GM23338 (cell line): Measurements from ENCODE around the gene NUPR1. TPM values are rescaled to one million over a fixed set of nuclear protein-coding genes. Genes with fewer than 3 reads are reported as not detected.

Experiments used
- ATAC-seq: fragments of 200-7000 bp; cut with Tn5 transposase; 3 replicates; pipeline ENCODE4 v1.9.1; 2020
- DNase-seq: peaks from one replicate; pipeline ENCODE4 v3.0.0-alpha.2; 2015; ENCODE audit warnings: low spot score
- H2AFZ ChIP-seq: fragments of 200-600 bp; sonication (generic); 2 replicates; pipeline ENCODE4 v1.8.0; 2016; ENCODE audit warnings: antibody characterized with exemption, mild to moderate bottlenecking, moderate library complexity
- H3F3A ChIP-seq: fragments of 200-600 bp; sonication (generic); replicated peaks from 2 replicates; pipeline ENCODE4 v1.8.0; 2017; ENCODE audit warnings: antibody characterized with exemption, mixed run types, low read depth
- H3K27ac ChIP-seq: fragments of 200-600 bp; sonication (generic); 2 replicates; pipeline ENCODE4 v1.6.1; 2016; ENCODE audit warnings: low read depth
- H3K27me3 ChIP-seq: fragments of 200-600 bp; sonication (generic); 2 replicates; pipeline ENCODE4 v1.8.0; 2016; ENCODE audit warnings: mild to moderate bottlenecking, mixed run types, moderate library complexity; ENCODE audit not compliant: insufficient read depth
- H3K36me3 ChIP-seq: fragments of 200-600 bp; sonication (generic); 2 replicates; pipeline ENCODE4 v1.8.0; 2016; ENCODE audit warnings: mild to moderate bottlenecking; ENCODE audit not compliant: insufficient read depth
- H3K4me1 ChIP-seq: fragments of 200-600 bp; sonication (generic); 2 replicates; pipeline ENCODE4 v1.8.0; 2016; ENCODE audit warnings: mild to moderate bottlenecking, moderate library complexity; ENCODE audit not compliant: insufficient read depth
- H3K4me2 ChIP-seq: fragments of 200-600 bp; sonication (generic); 2 replicates; pipeline ENCODE4 v1.7.1; 2017; ENCODE audit warnings: mixed run types
- H3K4me3 ChIP-seq: fragments of 200-600 bp; sonication (generic); 2 replicates; pipeline ENCODE4 v1.6.1; 2016; ENCODE audit warnings: mixed run types
- H3K79me2 ChIP-seq: fragments of 200-600 bp; sonication (generic); replicated peaks from 2 replicates; pipeline ENCODE4 v1.8.0; 2017; ENCODE audit warnings: mild to moderate bottlenecking; ENCODE audit not compliant: insufficient read depth
- H3K9me2 ChIP-seq: fragments of 200-600 bp; sonication (generic); 2 replicates; pipeline ENCODE4 v1.8.0; 2017; ENCODE audit not compliant: insufficient read depth
- H4K20me1 ChIP-seq: fragments of 200-600 bp; sonication (generic); replicated peaks from 2 replicates; pipeline ENCODE4 v1.8.0; 2017; ENCODE audit warnings: mild to moderate bottlenecking; ENCODE audit not compliant: insufficient read depth
- H3K27ac Mint-ChIP-seq: 2 replicates; pipeline ENCODE4 v1.8.0; 2020; ENCODE audit warnings: inconsistent platforms, mild to moderate bottlenecking, moderate library complexity, mixed read lengths
- H3K27me3 Mint-ChIP-seq: 3 replicates; pipeline ENCODE4 v1.8.0; 2022; ENCODE audit warnings: low read depth, mild to moderate bottlenecking, moderate library complexity, mixed read lengths, inconsistent platforms; ENCODE audit not compliant: insufficient read depth, poor library complexity
- H3K36me3 Mint-ChIP-seq: 3 replicates; pipeline ENCODE4 v1.8.0; 2021; ENCODE audit warnings: low read depth, mild to moderate bottlenecking, inconsistent platforms, moderate library complexity, mixed read lengths
- H3K4me1 Mint-ChIP-seq: 3 replicates; pipeline ENCODE4 v1.8.0; 2020; ENCODE audit warnings: mild to moderate bottlenecking, inconsistent platforms, mixed read lengths
- H3K4me3 Mint-ChIP-seq: 3 replicates; pipeline ENCODE4 v1.8.0; 2021; ENCODE audit warnings: moderate library complexity, mild to moderate bottlenecking, inconsistent platforms, mixed read lengths
- H3K9me3 Mint-ChIP-seq: 3 replicates; pipeline ENCODE4 v1.8.0; 2020; ENCODE audit warnings: moderate library complexity, mild to moderate bottlenecking, inconsistent platforms, mixed read lengths
- CREB1 ChIP-seq: fragments of 250-450 bp; sonication (Bioruptor Pico); IDR thresholded peaks from 2 replicates; pipeline ENCODE4 v1.5.0; 2020; ENCODE audit warnings: low read depth, mild to moderate bottlenecking, moderate library complexity
- CTCF ChIP-seq, 2 experiments: fragments of 200-600 bp in 1 of 2; sonication (generic) in 1 of 2; conservative IDR thresholded peaks; 2 replicates each; pipeline versions ENCODE4 v1.5.1 to v1.6.1; 2016 to 2017; ENCODE audit warnings: antibody characterized with exemption in 2 of 2, low read depth in 2 of 2, mild to moderate bottlenecking in 2 of 2, moderate library complexity in 1 of 2
- EZH2phosphoT487 ChIP-seq: fragments of 200-600 bp; sonication (generic); IDR thresholded peaks from one replicate; pipeline ENCODE4 v1.8.1; 2018; ENCODE audit warnings: antibody characterized with exemption; ENCODE audit not compliant: unreplicated experiment
- JUNB ChIP-seq: IDR thresholded peaks from one replicate; pipeline ENCODE4 v1.6.1; 2016; ENCODE audit warnings: antibody characterized with exemption; ENCODE audit not compliant: unreplicated experiment
- NANOG ChIP-seq: IDR thresholded peaks from 2 replicates; pipeline ENCODE4 v1.6.1; 2016; ENCODE audit warnings: antibody characterized with exemption, borderline replicate concordance
- POLR2AphosphoS5 ChIP-seq: IDR thresholded peaks from 2 replicates; pipeline ENCODE4 v1.6.1; 2016; ENCODE audit warnings: antibody characterized with exemption, low read depth
- REST ChIP-seq: IDR thresholded peaks from one replicate; pipeline ENCODE4 v1.6.1; 2018; ENCODE audit warnings: antibody characterized with exemption; ENCODE audit not compliant: unreplicated experiment
- ZNF114 ChIP-seq: fragments of 250-450 bp; sonication (Bioruptor Pico); IDR thresholded peaks from 2 replicates; pipeline ENCODE4 v1.5.0; 2020; ENCODE audit warnings: mild to moderate bottlenecking, moderate library complexity
- ZNF462 ChIP-seq: fragments of 250-450 bp; sonication (Bioruptor Pico); IDR thresholded peaks from 2 replicates; pipeline ENCODE4 v1.5.0; 2020; ENCODE audit warnings: mild to moderate bottlenecking, moderate library complexity
- polyA plus RNA-seq: library from polyadenylated mRNA; unstranded; fragments of >200 nt; fragmentation: Nextera tagmentation; extraction: Ambion mirVana; gene quantifications from 2 replicates; pipeline ENCODE4 v1.2.1, GENCODE V29; 2016
- total RNA-seq: library from RNA; depleted of rRNA; stranded (reverse); fragments of >200 nt; shearing (Covaris generic); gene quantifications from 2 replicates; pipeline ENCODE4 v1.2.3, GENCODE V29; 2014

NUPR1 gene
- total and polyA plus RNA-seq, 2 experiments from 2014 or later: 0.03 to 0.48 TPM

DNA sequence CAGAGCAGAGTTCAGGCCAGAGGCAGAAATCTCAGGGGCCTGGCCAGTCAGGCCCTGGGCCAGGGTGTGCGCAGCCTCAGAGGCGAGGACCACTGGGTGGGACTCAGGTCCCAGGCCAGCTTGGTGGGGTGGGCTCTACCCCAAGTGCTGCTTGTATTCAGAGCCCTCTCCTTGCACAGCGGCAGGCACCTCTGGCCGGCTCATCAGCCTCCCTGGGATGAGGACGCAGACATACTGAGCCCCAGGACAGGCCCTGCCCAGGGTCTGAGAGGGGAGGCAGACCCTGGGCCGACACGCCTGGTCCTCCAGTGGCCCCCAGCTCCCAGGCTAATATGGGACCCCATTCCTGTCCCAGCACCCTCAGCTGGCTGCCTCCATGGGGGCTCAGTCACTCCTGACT lies 24.5 kb downstream of the NUPR1 start:
- ATAC-seq: no peak
- Histone ChIP-seq H4K20me1 (no peaks in the 10 kb centered on the region), H3K4me1 (no peaks in the 10 kb centered on the region), H3K4me2 (no peak overlapping the region), H3K79me2 (no peaks in the 10 kb centered on the region), H3F3A (no peaks in the 10 kb centered on the region), H3K9me2 (no peaks in the 10 kb centered on the region), H2AFZ (no peak overlapping the region), H3K27me3 (no peaks in the 10 kb centered on the region), H3K4me3 (no peak overlapping the region), H3K36me3 (no peaks in the 10 kb centered on the region), H3K27ac (no peak overlapping the region)
- TF ChIP-seq JUNB: no peak
- no peak for TF ChIP-seq ZNF462 (CRISPR knock-in tag)
- TF ChIP-seq ZNF114 (CRISPR knock-in tag): no peak
- no peak for TF ChIP-seq REST
- TF ChIP-seq EZH2phosphoT487: no peak
- no peak for TF ChIP-seq NANOG
- TF ChIP-seq CTCF (conservative IDR thresholded peaks at IDR 0.05; ENCODE audit: low read depth in 2 of 2): no peak
- TF ChIP-seq POLR2AphosphoS5: no peak
- no peak for TF ChIP-seq CREB1 (CRISPR knock-in tag)
- Mint-ChIP-seq H3K4me3 (no peak overlapping the region), H3K36me3 (no peaks in the 10 kb centered on the region), H3K9me3 (no peaks in the 10 kb centered on the region), H3K4me1 (no peaks in the 10 kb centered on the region), H3K27ac (no peak overlapping the region), H3K27me3 (peaks cover 6% of the 10 kb centered on the region)
- DNase-seq: no peak
